Keratinocyte (primary cell): Measurements from ENCODE around the gene MAML2.

Source experiments
- CTCF ChIP-seq, 3 experiments: IDR thresholded peaks in 1 of 3; conservative IDR thresholded peaks in 1 of 3; optimal IDR thresholded peaks in 1 of 3; 2 replicates in 2 of 3; 3 replicates in 1 of 3; pipeline versions ENCODE3 to v1.5.1; 2011; ENCODE audit warnings: low read length in 3 of 3, mild to moderate bottlenecking in 3 of 3, moderate library complexity in 2 of 3, control low read depth in 1 of 3, inconsistent platforms in 1 of 3; ENCODE audit not compliant: insufficient read depth in 2 of 3; ENCODE audit errors: extremely low read depth in 1 of 3
- EZH2 ChIP-seq: IDR thresholded peaks from one replicate; pipeline ENCODE4 v1.6.1; 2012; ENCODE audit warnings: inconsistent platforms, mild to moderate bottlenecking, low read length, moderate library complexity

- no peak for TF ChIP-seq CTCF (optimal IDR thresholded peaks at IDR 0.05 in 1 of 3, IDR thresholded peaks at IDR 0.05 in 1 of 3, conservative IDR thresholded peaks at IDR 0.05 in 1 of 3; ENCODE audit: extremely low read depth in 1 of 3, insufficient read depth in 2 of 3, low read length in 3 of 3)
- no peak for TF ChIP-seq EZH2
These were observed 62.6 kb downstream of the MAML2 start for GRCh38 chr11:96280444-96280843.
